Fibroblast of skin of scalp (primary cell): ENCODE measurements around the gene IRF2BP1.
"Not testable (repeated sequence)": the region's sequence is repeated elsewhere in the genome, so short reads cannot be mapped to it uniquely, and the experiment has no call there.

Experiments
- DNase-seq: peaks from one replicate; pipeline ENCODE4 v3.0.0-alpha.2; 2013

The IRF2BP1 gene

GRCh38 chr19:45881909-45882528 is 3.9 kb downstream of the IRF2BP1 start:
- no peak for DNase-seq

GRCh38 chr19:45881082-45881908 is 4.6 kb downstream of the IRF2BP1 start:
- no peak for DNase-seq

- DNase-seq = no peak
These were observed 6.0 kb downstream of the IRF2BP1 start for GRCh38 chr19:45879971-45880370.

- DNase-seq = no peak
These were observed 6.9 kb downstream of the IRF2BP1 start for GRCh38 chr19:45879055-45879454.

GRCh38 chr19:45878043-45878794 is 7.7 kb downstream of the IRF2BP1 start:
- no peak for DNase-seq

GRCh38 chr19:45876411-45877197 is 9.3 kb downstream of the IRF2BP1 start:
- DNase-seq = peak; percentile 75

- DNase-seq = no peak
These were observed 9.9 kb downstream of the IRF2BP1 start for GRCh38 chr19:45876161-45876410.

GRCh38 chr19:45874620-45874966 is 11.3 kb downstream of the IRF2BP1 start:
- DNase-seq = no peak

- DNase-seq = no peak
These were observed 12.6 kb downstream of the IRF2BP1 start for GRCh38 chr19:45873219-45873772.

GRCh38 chr19:45872095-45872919 is 13.6 kb downstream of the IRF2BP1 start:
- no peak for DNase-seq

GRCh38 chr19:45870798-45871197 is 15.1 kb downstream of the IRF2BP1 start:
- DNase-seq = no peak

- not testable (repeated sequence) for DNase-seq
These were observed 18.7 kb downstream of the IRF2BP1 start for GRCh38 chr19:45867241-45867640.

- no peak for DNase-seq
These were observed 19.4 kb downstream of the IRF2BP1 start for GRCh38 chr19:45866400-45867176.

- DNase-seq = no peak
These were observed 20.5 kb downstream of the IRF2BP1 start for GRCh38 chr19:45865269-45865948.

GRCh38 chr19:45864629-45865082 is 21.3 kb downstream of the IRF2BP1 start:
- DNase-seq = no peak

- DNase-seq = peak; percentile 55
These were observed 21.9 kb downstream of the IRF2BP1 start, which contains the start of gene FOXA3 for GRCh38 chr19:45863840-45864628. TSS of gene FOXA3 (plus strand) at chr19:45864326. CDS start at chr19:45864457, 131 bp downstream.

GRCh38 chr19:45863335-45863839 is 22.6 kb downstream of the IRF2BP1 start:
- no peak for DNase-seq

- peak; percentile 99 for DNase-seq
These were observed 23.2 kb downstream of the IRF2BP1 start, which contains the start of gene SYMPK for GRCh38 chr19:45862564-45863334. TSS of gene SYMPK (minus strand) at chr19:45863147. CDS start at chr19:45854495, 8,652 bp downstream.
